ENCODE results near the gene PSMB3. TPM values are rescaled to one million over a fixed set of nuclear protein-coding genes. Genes with fewer than 3 reads are reported as not detected.
A peak's percentile ranks its signal among the peaks of the same experiment; 100 is the strongest.

PSMB3 gene
- total and polyA plus RNA-seq, 9 of the 15 experiments (the other 6 are each of a cell fraction or from before 2014, with no cell fraction given), result 460 to 2,775 (median 574) TPM

DNA sequence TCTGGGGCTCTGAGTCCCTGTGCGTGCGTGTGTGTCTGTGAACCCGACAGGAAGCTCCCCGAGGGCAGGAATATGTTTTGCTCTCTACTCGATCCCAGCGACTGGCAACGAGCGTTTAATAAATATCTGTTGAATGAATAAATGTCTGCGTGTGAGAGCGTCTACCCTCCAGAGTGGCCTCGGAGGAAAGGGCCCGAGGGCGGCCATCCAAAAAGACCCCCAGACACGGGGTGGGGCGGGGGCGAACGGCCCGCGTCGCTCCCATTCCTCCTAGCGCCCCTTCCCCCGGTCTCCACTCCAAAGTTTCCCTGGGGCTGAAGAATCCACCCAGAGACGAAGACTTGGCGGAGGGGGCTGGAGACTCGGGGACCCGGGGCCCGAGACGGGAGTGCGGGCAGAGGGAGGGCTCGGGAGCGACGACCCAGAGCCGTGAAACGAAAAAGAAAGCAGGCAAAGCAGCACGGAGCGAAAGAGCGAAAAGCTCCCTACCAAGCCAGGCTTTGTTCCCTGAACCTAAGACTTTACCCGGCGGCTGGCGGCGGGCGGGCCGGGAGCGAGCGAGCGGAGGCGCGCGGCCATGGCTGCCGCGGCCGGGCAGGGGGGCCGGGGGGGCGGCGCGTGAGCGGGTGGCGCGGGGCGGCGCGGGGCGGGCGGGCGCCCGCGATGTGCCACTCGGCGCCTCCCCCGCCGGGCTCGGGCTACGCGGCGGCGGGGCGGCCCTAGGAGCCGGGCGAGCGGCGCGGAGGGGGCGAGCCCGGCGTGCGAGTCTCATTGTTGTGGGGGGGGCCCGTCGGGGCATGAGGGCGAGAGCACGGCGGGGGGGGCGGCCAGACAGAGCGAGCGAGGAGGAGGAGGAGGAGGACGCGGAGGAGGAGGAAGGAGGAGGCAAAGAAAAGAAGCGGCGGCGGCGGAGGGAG, 47.7 kb upstream of the PSMB3 start, which contains the start of gene MLLT6 (continued):
- TF ChIP-seq, protein P1, sequence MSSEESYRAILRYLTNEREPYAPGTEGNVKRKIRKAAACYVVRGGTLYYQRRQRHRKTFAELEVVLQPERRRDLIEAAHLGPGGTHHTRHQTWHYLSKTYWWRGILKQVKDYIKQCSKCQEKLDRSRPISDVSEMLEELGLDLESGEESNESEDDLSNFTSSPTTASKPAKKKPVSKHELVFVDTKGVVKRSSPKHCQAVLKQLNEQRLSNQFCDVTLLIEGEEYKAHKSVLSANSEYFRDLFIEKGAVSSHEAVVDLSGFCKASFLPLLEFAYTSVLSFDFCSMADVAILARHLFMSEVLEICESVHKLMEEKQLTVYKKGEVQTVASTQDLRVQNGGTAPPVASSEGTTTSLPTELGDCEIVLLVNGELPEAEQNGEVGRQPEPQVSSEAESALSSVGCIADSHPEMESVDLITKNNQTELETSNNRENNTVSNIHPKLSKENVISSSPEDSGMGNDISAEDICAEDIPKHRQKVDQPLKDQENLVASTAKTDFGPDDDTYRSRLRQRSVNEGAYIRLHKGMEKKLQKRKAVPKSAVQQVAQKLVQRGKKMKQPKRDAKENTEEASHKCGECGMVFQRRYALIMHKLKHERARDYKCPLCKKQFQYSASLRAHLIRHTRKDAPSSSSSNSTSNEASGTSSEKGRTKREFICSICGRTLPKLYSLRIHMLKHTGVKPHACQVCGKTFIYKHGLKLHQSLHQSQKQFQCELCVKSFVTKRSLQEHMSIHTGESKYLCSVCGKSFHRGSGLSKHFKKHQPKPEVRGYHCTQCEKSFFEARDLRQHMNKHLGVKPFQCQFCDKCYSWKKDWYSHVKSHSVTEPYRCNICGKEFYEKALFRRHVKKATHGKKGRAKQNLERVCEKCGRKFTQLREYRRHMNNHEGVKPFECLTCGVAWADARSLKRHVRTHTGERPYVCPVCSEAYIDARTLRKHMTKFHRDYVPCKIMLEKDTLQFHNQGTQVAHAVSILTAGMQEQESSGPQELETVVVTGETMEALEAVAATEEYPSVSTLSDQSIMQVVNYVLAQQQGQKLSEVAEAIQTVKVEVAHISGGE (CRISPR knock-in tag; IDR thresholded peaks at IDR 0.05), result peak in 1 of 3 experiments; percentile 52; a peak in 2 of 6 replicates
- TF ChIP-seq HNRNPLL (IDR thresholded peaks at IDR 0.05; ENCODE audit: low read depth, low read length, poor library complexity, severe bottlenecking) (no peak), E2F3 (CRISPR knock-in tag; IDR thresholded peaks at IDR 0.05) (no peak), NONO (IDR thresholded peaks at IDR 0.05; ENCODE audit: low read depth in 2 of 2, low read length in 1 of 2) (no peak), ZFP36 (IDR thresholded peaks at IDR 0.05; ENCODE audit: low read depth, low read length, partially characterized antibody) (no peak), SAFB (IDR thresholded peaks at IDR 0.05; ENCODE audit: borderline replicate concordance, low read depth, low read length) (no peak), ZNF124 (CRISPR knock-in tag; IDR thresholded peaks at IDR 0.05) (no peak), ZNF347 (CRISPR knock-in tag; IDR thresholded peaks at IDR 0.05; ENCODE audit: low read depth) (no peak)
- TF ChIP-seq, protein P2, sequence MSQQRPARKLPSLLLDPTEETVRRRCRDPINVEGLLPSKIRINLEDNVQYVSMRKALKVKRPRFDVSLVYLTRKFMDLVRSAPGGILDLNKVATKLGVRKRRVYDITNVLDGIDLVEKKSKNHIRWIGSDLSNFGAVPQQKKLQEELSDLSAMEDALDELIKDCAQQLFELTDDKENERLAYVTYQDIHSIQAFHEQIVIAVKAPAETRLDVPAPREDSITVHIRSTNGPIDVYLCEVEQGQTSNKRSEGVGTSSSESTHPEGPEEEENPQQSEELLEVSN (IDR thresholded peaks at IDR 0.05; ENCODE audit: borderline replicate concordance in 1 of 2, extremely low read depth in 1 of 2, insufficient read depth in 1 of 2, insufficient read length in 1 of 2, low read depth in 1 of 2, low read length in 1 of 2, poor library complexity in 1 of 2, severe bottlenecking in 1 of 2), result peak in 1 of 2 experiments; percentile 8
- TF ChIP-seq, protein P3, sequence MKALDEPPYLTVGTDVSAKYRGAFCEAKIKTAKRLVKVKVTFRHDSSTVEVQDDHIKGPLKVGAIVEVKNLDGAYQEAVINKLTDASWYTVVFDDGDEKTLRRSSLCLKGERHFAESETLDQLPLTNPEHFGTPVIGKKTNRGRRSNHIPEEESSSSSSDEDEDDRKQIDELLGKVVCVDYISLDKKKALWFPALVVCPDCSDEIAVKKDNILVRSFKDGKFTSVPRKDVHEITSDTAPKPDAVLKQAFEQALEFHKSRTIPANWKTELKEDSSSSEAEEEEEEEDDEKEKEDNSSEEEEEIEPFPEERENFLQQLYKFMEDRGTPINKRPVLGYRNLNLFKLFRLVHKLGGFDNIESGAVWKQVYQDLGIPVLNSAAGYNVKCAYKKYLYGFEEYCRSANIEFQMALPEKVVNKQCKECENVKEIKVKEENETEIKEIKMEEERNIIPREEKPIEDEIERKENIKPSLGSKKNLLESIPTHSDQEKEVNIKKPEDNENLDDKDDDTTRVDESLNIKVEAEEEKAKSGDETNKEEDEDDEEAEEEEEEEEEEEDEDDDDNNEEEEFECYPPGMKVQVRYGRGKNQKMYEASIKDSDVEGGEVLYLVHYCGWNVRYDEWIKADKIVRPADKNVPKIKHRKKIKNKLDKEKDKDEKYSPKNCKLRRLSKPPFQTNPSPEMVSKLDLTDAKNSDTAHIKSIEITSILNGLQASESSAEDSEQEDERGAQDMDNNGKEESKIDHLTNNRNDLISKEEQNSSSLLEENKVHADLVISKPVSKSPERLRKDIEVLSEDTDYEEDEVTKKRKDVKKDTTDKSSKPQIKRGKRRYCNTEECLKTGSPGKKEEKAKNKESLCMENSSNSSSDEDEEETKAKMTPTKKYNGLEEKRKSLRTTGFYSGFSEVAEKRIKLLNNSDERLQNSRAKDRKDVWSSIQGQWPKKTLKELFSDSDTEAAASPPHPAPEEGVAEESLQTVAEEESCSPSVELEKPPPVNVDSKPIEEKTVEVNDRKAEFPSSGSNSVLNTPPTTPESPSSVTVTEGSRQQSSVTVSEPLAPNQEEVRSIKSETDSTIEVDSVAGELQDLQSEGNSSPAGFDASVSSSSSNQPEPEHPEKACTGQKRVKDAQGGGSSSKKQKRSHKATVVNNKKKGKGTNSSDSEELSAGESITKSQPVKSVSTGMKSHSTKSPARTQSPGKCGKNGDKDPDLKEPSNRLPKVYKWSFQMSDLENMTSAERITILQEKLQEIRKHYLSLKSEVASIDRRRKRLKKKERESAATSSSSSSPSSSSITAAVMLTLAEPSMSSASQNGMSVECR (CRISPR knock-in tag; IDR thresholded peaks at IDR 0.05), result no peak
- TF ChIP-seq, protein P4, sequence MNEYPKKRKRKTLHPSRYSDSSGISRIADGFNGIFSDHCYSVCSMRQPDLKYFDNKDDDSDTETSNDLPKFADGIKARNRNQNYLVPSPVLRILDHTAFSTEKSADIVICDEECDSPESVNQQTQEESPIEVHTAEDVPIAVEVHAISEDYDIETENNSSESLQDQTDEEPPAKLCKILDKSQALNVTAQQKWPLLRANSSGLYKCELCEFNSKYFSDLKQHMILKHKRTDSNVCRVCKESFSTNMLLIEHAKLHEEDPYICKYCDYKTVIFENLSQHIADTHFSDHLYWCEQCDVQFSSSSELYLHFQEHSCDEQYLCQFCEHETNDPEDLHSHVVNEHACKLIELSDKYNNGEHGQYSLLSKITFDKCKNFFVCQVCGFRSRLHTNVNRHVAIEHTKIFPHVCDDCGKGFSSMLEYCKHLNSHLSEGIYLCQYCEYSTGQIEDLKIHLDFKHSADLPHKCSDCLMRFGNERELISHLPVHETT (CRISPR knock-in tag; conservative IDR thresholded peaks at IDR 0.05 in 1 of 2, IDR thresholded peaks at IDR 0.05 in 1 of 2), result peak in 1 of 2 experiments; percentile 94; a peak in 2 of 4 replicates

Data from K562 (cell line).